Measurements from ENCODE around the gene SEM1.

DNA sequence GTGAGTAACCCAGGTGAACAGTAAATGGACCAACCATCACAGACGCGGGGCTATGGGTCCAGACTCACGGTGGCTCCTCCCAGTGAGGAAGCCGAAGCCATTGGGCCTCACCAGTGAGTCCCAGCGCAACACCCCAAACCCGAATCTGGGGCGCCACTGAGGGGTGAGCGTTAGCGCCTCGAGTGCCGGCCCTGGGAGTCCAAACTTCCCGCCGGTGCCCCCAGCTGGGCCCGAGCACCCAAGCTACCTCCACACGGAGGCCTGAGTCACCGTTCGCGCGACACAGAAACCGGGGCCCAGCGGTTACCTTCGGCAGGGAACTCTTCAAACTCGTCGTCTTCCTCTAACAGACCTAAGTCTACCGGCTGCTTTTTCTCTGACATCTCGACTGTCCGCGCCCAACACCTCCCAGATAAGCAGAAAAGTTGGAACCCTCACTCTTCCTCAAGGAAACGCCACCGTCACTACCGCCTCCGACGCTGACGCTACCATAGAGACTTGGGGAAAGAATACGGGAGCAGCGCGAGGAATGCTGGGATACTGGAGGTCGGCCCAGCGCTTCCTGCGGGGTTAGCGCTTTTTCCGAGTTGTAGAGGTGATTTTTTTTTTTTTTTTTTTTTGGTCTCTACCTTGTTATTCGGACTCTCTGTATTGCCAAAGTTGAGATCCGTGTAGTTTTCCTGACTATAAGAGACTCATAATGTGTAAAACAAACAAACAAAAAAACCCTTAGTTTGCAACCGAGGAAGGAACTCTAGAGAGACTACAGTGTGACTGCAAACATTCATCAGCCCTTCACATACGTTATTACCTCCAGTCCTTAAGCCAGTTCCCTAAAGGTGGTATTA lies at the start of gene SEM1:
- TF ChIP-seq POLR2A (IDR thresholded peaks at IDR 0.05) (no peak), POLR2AphosphoS5 (IDR thresholded peaks at IDR 0.05) (peak; percentile 58), EP300 (IDR thresholded peaks at IDR 0.05) (no peak)
- TF ChIP-seq, protein P1, sequence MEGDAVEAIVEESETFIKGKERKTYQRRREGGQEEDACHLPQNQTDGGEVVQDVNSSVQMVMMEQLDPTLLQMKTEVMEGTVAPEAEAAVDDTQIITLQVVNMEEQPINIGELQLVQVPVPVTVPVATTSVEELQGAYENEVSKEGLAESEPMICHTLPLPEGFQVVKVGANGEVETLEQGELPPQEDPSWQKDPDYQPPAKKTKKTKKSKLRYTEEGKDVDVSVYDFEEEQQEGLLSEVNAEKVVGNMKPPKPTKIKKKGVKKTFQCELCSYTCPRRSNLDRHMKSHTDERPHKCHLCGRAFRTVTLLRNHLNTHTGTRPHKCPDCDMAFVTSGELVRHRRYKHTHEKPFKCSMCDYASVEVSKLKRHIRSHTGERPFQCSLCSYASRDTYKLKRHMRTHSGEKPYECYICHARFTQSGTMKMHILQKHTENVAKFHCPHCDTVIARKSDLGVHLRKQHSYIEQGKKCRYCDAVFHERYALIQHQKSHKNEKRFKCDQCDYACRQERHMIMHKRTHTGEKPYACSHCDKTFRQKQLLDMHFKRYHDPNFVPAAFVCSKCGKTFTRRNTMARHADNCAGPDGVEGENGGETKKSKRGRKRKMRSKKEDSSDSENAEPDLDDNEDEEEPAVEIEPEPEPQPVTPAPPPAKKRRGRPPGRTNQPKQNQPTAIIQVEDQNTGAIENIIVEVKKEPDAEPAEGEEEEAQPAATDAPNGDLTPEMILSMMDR (IDR thresholded peaks at IDR 0.05) = peak in 1 of 4 experiments; percentile 12

Data from gastroesophageal sphincter (tissue), 3 donors.